ENCODE measurements around the gene DDAH2.

The DDAH2 gene

GRCh38 chr6:31728767-31729514 is at the start of gene DDAH2:
DDAH2 (minus strand) TSS chr6:31729299; CDS start chr6:31729161, 138 bp downstream.
- Histone ChIP-seq H2AFZ (ENCODE audit: low read depth, low read length) (no peak within 1 kb of the TSS), H3K27me3 (ENCODE audit: insufficient read depth, low read length) (no peaks in the 10 kb centered on the region), H3K4me3 (ENCODE audit: low read length) (peak within 1 kb of the TSS; percentile 87), H3K9me3 (ENCODE audit: low read length) (no peaks in the 10 kb centered on the region), H3K36me3 (ENCODE audit: insufficient read depth, low read length) (peaks cover 58% of the 10 kb centered on the region), H3K4me1 (ENCODE audit: insufficient read depth, low read length) (peaks cover 16% of the 10 kb centered on the region)

- H3K9me3 ChIP-seq (ENCODE audit: low read length): no peaks in the 10 kb centered on the region
- no peaks in the 10 kb centered on the region for H3K27me3 ChIP-seq (ENCODE audit: insufficient read depth, low read length)
- peaks cover 44% of the 10 kb centered on the region for H3K36me3 ChIP-seq (ENCODE audit: insufficient read depth, low read length)
- peaks cover 3% of the 10 kb centered on the region for H3K4me1 ChIP-seq (ENCODE audit: insufficient read depth, low read length)
- H3K4me3 ChIP-seq (ENCODE audit: low read length): no peak overlapping the region
- no peak overlapping the region for H2AFZ ChIP-seq (ENCODE audit: low read depth, low read length)
Measured at GRCh38 chr6:31778193-31778592, 49.1 kb upstream of the DDAH2 start.

GRCh38 chr6:31777667-31778050 is 48.6 kb upstream of the DDAH2 start:
- H3K4me3 ChIP-seq (ENCODE audit: low read length): no peak overlapping the region
- peaks cover 3% of the 10 kb centered on the region for H3K4me1 ChIP-seq (ENCODE audit: insufficient read depth, low read length)
- no peaks in the 10 kb centered on the region for H3K9me3 ChIP-seq (ENCODE audit: low read length)
- H3K36me3 ChIP-seq (ENCODE audit: insufficient read depth, low read length): peaks cover 40% of the 10 kb centered on the region
- no peak overlapping the region for H2AFZ ChIP-seq (ENCODE audit: low read depth, low read length)
- H3K27me3 ChIP-seq (ENCODE audit: insufficient read depth, low read length): no peaks in the 10 kb centered on the region

- peaks cover 34% of the 10 kb centered on the region for H3K36me3 ChIP-seq (ENCODE audit: insufficient read depth, low read length)
- no peak within 1 kb of the TSS for H3K4me3 ChIP-seq (ENCODE audit: low read length)
- H2AFZ ChIP-seq (ENCODE audit: low read depth, low read length): no peak within 1 kb of the TSS
- peaks cover 3% of the 10 kb centered on the region for H3K4me1 ChIP-seq (ENCODE audit: insufficient read depth, low read length)
- no peaks in the 10 kb centered on the region for H3K27me3 ChIP-seq (ENCODE audit: insufficient read depth, low read length)
- no peaks in the 10 kb centered on the region for H3K9me3 ChIP-seq (ENCODE audit: low read length)
Measured at GRCh38 chr6:31776989-31777666, 48.0 kb upstream of the DDAH2 start, which contains the start of gene VWA7. VWA7 (minus strand) TSS chr6:31777328; CDS start chr6:31776779, 549 bp downstream.

GRCh38 chr6:31776485-31776988 is 47.4 kb upstream of the DDAH2 start:
- Histone ChIP-seq H3K4me3 (ENCODE audit: low read length) (no peak overlapping the region), H3K9me3 (ENCODE audit: low read length) (no peaks in the 10 kb centered on the region), H2AFZ (ENCODE audit: low read depth, low read length) (no peak overlapping the region), H3K4me1 (ENCODE audit: insufficient read depth, low read length) (peaks cover 3% of the 10 kb centered on the region), H3K36me3 (ENCODE audit: insufficient read depth, low read length) (peaks cover 28% of the 10 kb centered on the region), H3K27me3 (ENCODE audit: insufficient read depth, low read length) (no peaks in the 10 kb centered on the region)

GRCh38 chr6:31775633-31776484 is 46.8 kb upstream of the DDAH2 start:
- no peak overlapping the region for H3K4me3 ChIP-seq (ENCODE audit: low read length)
- H3K27me3 ChIP-seq (ENCODE audit: insufficient read depth, low read length): no peaks in the 10 kb centered on the region
- H3K4me1 ChIP-seq (ENCODE audit: insufficient read depth, low read length): peaks cover 3% of the 10 kb centered on the region
- peaks cover 26% of the 10 kb centered on the region for H3K36me3 ChIP-seq (ENCODE audit: insufficient read depth, low read length)
- H3K9me3 ChIP-seq (ENCODE audit: low read length): no peaks in the 10 kb centered on the region
- H2AFZ ChIP-seq (ENCODE audit: low read depth, low read length): no peak overlapping the region

- H3K9me3 ChIP-seq (ENCODE audit: low read length): no peaks in the 10 kb centered on the region
- peaks cover 19% of the 10 kb centered on the region for H3K36me3 ChIP-seq (ENCODE audit: insufficient read depth, low read length)
- H3K27me3 ChIP-seq (ENCODE audit: insufficient read depth, low read length): no peaks in the 10 kb centered on the region
- H3K4me3 ChIP-seq (ENCODE audit: low read length): no peak overlapping the region
- H3K4me1 ChIP-seq (ENCODE audit: insufficient read depth, low read length): peaks cover 3% of the 10 kb centered on the region
- H2AFZ ChIP-seq (ENCODE audit: low read depth, low read length): no peak overlapping the region
Measured at GRCh38 chr6:31775184-31775583, 46.1 kb upstream of the DDAH2 start.

GRCh38 chr6:31771992-31772358 is 42.9 kb upstream of the DDAH2 start:
- Histone ChIP-seq H3K36me3 (ENCODE audit: insufficient read depth, low read length) (no peaks in the 10 kb centered on the region), H3K9me3 (ENCODE audit: low read length) (no peaks in the 10 kb centered on the region), H2AFZ (ENCODE audit: low read depth, low read length) (no peak overlapping the region), H3K4me3 (ENCODE audit: low read length) (no peak overlapping the region), H3K4me1 (ENCODE audit: insufficient read depth, low read length) (peaks cover under 1% of the 10 kb centered on the region), H3K27me3 (ENCODE audit: insufficient read depth, low read length) (no peaks in the 10 kb centered on the region)

GRCh38 chr6:31770860-31771259 is 41.8 kb upstream of the DDAH2 start:
- H3K4me3 ChIP-seq (ENCODE audit: low read length): no peak overlapping the region
- no peak overlapping the region for H2AFZ ChIP-seq (ENCODE audit: low read depth, low read length)
- no peaks in the 10 kb centered on the region for H3K4me1 ChIP-seq (ENCODE audit: insufficient read depth, low read length)
- no peaks in the 10 kb centered on the region for H3K36me3 ChIP-seq (ENCODE audit: insufficient read depth, low read length)
- H3K27me3 ChIP-seq (ENCODE audit: insufficient read depth, low read length): no peaks in the 10 kb centered on the region
- no peaks in the 10 kb centered on the region for H3K9me3 ChIP-seq (ENCODE audit: low read length)

GRCh38 chr6:31769684-31770371 is 40.7 kb upstream of the DDAH2 start:
- Histone ChIP-seq H3K9me3 (ENCODE audit: low read length) (no peaks in the 10 kb centered on the region), H2AFZ (ENCODE audit: low read depth, low read length) (no peak overlapping the region), H3K4me3 (ENCODE audit: low read length) (no peak overlapping the region), H3K36me3 (ENCODE audit: insufficient read depth, low read length) (peaks cover 2% of the 10 kb centered on the region), H3K4me1 (ENCODE audit: insufficient read depth, low read length) (no peaks in the 10 kb centered on the region), H3K27me3 (ENCODE audit: insufficient read depth, low read length) (no peaks in the 10 kb centered on the region)

- Histone ChIP-seq H3K4me1 (ENCODE audit: insufficient read depth, low read length) (peaks cover 8% of the 10 kb centered on the region), H2AFZ (ENCODE audit: low read depth, low read length) (no peak overlapping the region), H3K36me3 (ENCODE audit: insufficient read depth, low read length) (peaks cover 5% of the 10 kb centered on the region), H3K27me3 (ENCODE audit: insufficient read depth, low read length) (no peaks in the 10 kb centered on the region), H3K9me3 (ENCODE audit: low read length) (no peaks in the 10 kb centered on the region), H3K4me3 (ENCODE audit: low read length) (no peak overlapping the region)
Measured at GRCh38 chr6:31768363-31769257, 39.5 kb upstream of the DDAH2 start.
